Dedifferentiated amniotic fluid mesenchymal stem cell (primary cell): ENCODE measurements around the gene KRTAP5-6.

ENCODE experiments used
- DNase-seq: peaks from one replicate; pipeline ENCODE4 v3.0.0-alpha.2; 2016; ENCODE audit errors: extremely low spot score

Gene KRTAP5-6

DNA sequence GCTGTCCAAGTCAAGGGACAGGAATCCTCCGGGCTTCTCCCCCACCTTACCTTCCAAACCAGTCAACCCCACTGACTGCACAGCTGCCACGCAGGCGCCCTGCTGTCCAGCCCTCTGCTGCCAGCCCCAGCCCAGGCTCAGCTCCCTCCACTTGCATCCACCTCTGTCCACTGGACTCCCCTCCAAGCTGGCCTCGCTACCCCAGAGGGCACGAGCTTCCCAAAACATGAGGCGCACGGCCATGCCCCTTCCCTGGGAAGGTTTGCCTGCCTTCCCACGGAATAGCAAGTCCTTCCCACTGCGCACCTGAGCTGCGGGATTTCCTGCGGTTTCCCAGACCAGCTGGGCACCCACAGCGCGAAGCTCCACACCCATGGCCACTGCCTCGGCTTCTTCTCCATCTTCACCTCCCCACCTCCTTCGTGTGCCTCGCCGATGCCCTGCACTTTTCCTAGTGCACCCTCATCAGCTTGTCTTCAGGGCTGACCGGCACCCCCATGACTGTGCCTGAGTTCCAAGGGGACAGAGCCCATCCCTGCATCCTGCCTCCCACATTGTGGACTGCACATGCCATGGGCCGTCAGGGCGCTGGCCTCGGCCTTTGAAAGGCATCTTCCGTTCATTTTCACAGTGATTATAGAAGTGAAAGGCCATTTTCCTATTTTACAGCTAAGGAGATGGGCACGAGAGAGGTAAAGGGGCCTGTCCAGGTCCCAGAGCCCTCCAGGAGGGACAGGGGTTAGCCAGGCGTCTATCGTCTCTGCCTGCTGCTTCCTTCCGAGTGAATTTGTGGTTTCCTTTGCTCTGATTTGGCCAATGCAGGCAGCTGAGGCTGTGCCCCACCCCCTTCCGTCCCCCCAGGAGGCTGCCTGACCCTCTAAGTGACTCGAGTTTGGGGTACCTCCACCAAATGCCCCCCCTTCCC, 37.0 kb downstream of the KRTAP5-6 start:
- DNase-seq, result no peak

DNA sequence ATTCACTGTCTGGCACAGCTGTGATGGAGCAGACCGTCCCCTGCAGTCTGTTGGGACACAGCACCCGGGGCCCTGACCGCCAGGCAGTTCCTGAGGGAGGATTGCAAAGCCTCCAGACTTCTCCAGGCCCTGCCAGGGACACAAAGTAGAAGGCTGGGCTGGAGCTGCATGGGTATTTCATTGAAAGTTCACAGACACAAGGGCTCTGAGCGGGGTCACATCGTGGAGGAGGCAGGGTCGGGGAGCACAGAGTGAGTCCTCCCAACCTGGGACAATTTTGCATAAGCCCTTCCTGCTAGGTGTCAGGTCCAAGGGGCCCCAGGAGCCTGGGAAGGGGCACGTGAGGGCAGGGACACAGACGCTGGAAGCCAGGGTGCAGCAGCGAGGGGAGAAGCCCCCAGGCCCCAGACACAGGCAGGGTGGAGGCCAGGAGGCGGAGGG, 37.7 kb downstream of the KRTAP5-6 start:
- no peak for DNase-seq

DNA sequence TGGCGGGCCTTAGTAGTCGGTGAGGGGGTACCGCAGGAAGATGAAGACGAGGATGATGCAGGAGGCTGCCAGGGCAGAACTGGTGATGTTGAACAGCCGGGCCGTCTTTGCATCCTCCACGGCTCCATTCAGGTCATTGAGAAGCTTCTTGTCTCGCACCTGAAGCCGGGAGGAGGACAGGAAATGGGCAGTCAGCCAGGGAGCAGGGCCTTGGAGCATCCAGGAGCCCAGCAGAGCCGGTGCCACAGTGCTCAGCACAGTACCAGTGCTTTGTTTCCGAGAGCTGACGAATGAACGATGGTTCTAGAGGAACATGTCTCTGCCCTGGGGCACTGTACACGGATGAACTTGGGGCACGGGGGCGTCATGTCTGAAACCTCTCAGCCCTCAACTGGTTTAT, 38.3 kb downstream of the KRTAP5-6 start:
- no peak for DNase-seq

DNA sequence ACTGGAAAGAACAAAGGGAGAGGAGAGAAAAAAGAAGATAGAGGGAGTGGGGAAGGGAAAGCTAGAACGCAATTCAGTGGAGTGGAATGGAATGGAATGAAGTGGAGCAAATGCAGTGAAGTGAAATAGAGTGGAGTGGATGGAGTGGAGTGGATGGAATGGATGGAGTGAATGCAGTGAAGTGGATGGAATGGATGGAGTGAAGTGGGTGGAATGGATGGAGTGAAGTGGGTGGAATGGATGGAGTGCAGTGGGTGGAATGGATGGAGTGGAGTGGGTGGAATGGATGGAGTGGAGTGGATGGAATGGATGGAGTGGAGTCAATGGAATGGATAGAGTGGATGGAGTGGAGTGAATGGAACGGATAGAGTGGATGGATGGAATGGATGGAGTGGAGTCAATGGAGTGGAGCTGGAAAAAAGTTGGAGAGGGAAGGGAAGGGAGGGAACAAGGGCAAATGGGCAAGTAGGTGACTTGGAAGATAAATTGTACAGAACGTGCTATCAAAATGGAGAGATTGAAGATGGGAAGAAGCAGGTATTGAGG, 39.5 kb downstream of the KRTAP5-6 start:
- DNase-seq, result no peak

DNA sequence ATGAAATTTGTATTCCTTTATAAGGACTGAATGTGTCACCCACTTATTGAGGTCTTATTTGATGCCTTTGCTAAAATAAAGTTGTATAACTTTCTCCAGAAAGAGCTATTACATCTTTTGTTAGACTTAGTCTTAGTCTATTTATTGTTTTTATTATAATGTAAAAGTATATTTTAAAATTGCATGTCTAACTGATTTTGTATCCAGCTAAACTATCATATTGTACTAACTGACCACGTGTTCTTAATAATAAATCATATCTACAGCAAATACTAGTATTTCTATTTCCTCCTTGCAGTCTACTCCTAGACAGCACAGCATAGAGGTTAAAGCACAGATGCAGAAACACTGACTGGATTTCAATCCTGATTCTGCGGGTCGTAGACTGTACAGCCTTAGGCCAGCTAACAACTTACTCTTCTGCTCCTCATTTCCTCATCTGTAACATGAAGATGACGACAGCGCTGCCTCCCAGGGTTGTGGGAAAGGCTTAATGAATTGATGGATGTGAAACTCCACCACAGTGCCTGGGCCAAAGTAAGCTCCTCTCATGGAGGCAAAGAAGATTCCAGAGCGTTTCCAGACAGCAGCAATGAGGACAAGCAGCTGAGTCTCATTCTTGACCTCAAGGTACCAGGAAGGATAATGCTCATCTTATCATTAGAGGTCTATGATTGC, 40.2 kb downstream of the KRTAP5-6 start:
- DNase-seq, result no peak

DNA sequence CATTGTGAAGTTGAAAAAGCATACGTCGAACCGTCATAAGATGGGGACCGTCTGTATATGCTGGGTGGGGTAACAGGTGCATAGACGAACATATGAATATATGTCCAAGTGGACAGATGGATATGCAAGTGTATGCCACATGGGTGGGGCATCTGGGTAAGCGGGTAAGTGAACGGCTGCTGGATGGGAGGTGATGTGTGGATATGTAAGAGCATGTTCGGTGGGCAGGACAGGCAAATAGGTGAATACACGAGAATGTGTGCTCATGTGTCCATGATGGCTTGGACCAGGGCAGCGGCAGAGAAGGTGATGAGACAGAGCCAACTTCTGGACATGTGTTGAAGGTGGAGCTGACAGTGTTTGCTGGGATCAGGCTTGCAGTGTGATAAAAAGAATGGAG, 41.4 kb downstream of the KRTAP5-6 start:
- no peak for DNase-seq

DNA sequence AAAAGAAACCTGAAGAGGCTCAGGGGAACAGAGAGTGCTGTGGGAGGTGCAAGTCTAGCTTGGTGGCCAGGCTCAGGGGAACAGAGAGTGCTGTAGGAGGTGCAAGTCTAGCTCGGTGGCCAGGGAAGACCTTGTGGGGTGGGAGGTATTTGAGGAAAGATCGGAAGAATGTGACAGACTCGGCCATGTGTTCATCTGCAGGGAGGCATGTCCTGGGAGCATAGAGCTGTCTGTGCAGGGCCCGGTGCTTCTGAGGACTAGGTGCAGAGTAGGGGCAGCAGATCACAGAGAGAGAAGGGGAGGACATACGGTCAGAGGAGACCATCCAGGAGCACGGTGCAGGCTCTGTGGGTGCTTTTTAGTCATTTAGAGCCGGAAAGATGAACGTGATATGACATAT, 42.6 kb downstream of the KRTAP5-6 start:
- no peak for DNase-seq

DNA sequence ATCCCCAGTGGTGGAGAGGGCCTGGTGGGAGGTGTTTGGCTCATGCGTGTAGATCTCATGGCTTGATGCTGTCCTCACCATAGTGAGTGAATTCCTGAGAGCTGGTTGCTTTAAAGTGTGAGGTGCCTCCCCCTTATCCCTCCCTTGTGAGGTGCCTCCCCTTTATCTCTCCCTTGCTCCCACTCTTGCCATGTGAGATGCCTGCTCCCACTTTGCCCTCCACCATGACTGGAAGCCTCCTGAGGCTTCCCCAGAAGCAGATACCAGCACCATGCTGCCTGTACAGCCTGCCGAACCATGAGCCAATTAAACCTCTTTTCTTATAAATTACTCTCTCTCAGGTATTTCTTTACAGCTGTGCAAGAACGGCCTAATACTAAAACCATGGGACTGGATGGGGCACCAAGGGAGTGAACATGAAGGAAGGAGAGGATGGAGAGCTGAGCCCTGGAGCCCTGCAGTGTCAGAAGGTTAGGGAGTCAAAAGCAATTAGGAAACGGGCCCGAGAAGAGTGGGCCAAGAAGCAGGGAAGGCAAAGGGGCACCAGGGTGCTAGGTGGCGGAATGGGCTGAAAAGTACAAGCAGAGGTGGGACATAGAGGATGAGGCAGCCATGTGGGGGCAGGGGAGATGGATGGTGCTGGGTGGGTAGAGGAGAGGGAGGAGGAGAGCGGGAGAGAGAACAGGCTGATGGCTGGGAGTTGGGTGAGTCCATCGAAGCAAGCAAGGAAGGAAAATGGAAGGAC, 44.0 kb downstream of the KRTAP5-6 start:
- DNase-seq, result no peak

DNA sequence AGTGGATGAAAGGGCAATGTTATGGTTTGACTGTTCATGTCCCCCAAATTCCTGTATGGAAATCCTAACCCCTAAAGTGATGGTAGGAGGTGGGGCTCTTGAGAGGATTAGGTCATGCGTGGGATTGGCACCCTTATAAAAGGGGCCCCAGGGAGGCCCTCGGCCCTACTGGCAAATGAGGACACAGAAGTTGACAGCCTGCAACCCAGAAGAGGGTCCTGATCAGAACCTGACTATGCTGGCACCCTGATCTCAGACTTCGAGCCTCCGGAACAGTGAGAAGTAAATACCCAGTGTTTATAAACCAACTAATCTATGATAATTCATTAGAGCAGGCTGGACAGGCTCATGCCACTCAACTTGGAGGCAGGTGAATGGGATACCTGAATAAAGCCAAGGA, 44.7 kb downstream of the KRTAP5-6 start:
- no peak for DNase-seq

DNA sequence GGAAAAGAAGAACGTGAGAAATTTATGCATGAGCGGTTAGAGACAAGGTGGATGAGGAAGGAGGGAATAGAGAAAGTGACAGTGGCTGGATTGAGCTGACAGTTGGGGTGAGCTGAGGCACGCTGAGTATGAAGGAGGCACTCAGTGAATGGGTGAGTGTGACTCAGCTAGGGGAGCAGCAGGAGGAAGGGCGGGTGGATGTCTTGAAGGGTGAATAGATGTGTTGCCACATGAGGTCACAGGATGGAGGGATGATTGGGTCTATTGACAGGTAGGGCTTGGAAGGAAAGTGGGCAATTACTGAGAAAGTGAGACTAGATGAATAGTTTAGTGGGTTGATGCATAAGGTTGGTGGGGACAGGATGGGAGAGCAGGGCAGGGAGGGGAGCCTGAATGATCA, 45.4 kb downstream of the KRTAP5-6 start:
- DNase-seq, result no peak

DNA sequence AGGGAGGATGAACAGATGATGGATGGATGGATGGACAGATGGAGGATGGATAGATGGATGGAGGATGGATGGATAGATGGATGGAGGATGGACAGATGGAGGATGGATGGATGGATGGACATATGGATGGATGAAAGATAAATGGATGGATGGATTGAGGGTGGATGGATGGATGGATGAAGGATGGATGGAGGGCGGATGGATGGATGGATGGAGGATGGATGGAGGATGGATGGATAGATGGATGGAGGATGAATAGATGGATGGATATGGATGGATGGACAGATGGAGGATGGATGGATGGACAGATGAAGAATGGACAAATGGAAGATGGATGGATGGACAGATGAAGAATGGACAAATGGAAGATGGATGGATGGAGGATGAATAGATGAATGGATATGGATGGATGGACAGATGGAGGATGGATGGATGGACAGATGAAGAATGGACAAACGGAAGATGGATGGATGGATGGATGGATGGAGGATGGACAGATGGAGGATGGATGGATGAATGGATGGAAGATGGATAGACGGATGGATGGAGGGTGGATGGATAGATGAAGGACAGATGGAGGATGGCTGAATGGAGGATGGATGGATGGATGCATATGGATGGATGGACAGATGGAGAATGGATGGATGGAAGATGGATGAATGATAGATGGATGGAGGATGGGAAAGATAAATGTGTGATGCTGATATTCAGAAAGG, 46.0 kb downstream of the KRTAP5-6 start:
- DNase-seq, result no peak

DNA sequence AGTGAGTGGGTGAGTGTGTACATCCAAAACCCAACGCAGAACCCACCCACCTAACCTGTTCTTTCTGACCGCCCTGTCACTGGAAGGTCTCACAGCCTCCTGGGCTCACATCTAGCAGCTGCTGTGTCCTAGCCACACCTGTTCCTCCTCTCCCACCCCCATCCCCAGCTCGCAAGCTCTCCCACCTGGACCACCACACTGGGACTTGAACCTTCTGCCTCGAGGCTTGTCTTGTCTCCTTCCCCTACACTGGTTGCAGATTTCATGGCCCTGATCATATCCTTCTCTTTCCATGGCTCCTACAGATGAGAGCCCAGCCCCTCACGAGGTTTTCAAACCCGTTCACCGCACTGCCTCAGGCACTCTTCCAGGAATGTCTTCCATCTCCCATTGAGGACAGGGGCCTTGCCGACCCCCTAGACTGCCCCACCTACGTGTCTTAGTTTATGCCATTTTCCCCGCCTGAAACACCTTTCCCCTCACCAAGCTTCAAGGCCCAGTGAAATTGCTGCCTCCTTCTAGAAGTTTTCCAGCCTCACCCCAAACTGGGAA, 46.7 kb downstream of the KRTAP5-6 start:
- DNase-seq, result no peak

DNA sequence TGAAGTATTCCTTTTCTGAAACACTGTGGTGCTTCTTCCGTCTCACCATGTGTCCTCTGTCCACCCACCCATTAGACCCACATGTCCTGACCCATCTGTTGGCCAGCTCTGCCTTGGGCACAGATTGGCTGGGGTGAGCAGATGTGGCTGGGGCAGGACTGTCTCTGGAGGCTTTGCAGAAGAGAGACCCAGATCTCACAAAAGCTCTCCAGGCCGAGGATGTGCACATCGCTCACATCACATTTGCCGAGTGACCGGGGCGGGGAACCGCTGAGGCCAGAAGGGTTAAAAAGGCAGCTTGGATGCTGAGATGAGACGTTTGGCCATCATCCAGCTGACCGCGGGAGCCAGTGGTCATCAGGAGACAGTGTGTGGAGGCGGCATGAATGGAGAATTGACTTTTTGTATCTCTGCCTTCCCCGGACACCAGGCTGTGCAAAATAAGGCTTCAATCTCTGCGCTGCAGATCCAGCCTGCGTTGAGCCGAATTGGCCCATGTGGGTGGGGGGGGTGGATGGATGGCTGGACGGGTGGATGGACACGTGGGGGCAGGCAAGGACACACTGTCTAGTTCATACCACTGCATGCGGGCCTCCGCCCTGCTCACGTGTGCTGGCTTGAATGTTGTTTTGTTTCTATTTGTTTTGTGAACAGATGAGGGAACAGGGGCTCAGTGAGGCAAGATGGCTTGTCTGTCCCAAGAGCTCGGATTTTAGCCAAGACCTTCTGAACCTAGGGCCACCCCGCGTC, 47.3 kb downstream of the KRTAP5-6 start:
- DNase-seq, result no peak

DNA sequence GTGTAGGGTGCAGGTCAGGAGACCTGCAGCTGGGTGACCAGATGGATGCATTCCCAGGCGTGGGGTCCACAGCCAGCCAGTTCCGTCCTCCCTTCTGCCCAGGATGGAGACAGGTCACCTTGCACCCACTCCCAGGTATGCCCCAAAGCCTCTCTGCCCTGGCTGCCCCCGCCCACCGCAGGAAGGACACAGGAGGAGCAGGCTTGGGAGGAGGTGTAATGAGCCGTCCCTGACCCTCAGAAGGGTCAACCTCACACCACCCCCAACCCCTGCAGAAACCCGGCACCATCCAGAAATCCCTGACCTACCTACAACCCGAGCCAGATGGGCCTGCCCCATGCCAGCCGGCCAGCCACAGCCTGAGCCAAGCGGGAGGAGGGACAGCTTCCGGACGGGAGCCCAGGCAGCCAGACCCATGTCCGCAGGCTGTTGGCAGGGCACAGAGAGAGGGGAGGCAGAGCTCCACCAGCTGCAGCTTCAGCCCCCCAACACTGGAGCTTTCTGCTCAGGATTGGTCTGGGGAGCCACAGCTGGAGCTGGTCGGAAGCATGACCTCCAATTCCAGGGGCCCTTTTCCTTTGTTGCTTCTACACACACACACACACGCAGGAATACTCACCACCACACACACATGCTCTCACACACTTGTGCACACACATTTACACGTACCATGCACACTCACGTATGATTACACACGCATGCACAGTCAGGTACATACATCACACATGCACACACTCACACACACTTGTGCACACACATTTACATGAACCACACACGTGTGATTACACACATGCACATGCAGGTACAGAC, 48.1 kb downstream of the KRTAP5-6 start:
- no peak for DNase-seq

DNA sequence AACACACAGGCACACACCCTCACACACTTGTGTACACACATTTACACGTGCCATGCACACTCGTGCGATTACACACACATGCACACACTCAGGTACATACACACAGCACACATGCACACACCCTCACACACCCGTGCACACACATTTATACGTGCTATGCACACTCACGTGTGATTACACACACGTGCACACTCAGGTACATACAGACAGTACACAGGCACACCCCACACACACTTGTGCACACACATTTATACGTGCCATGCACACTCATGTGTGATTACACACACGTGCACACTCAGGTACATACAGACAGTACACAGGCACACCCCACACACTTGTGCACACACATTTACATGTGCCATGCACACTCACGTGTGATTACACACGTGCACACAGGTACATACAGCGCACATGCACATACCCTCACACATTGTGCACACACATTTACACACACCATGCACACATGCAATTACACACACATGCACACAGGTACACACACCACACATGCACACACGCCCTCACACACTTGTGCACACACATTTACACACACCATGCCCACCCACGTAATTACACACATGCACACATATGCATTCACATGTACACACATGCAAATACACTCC, 48.8 kb downstream of the KRTAP5-6 start:
- no peak for DNase-seq

DNA sequence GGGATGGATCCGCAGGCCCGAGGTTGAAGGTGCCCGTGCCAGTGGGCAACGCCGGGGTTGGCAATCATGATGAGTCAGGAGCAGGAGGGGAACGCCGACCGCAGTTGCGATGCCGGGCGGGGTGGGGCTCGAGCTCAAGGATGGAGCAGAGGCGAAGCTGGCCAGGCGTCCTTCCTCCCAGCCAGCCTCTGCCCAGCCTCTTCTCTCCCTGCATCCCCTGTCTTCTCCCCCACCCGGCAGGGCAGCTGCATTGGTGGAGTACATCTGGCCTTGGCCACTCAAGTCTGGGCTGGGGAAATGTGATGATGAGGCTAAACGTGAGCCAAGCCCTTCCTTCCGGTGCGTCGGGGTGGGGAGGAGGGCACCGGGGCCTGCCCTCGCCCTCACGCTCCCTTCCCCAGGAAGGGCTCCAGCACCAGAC, 49.5 kb downstream of the KRTAP5-6 start:
- no peak for DNase-seq

DNA sequence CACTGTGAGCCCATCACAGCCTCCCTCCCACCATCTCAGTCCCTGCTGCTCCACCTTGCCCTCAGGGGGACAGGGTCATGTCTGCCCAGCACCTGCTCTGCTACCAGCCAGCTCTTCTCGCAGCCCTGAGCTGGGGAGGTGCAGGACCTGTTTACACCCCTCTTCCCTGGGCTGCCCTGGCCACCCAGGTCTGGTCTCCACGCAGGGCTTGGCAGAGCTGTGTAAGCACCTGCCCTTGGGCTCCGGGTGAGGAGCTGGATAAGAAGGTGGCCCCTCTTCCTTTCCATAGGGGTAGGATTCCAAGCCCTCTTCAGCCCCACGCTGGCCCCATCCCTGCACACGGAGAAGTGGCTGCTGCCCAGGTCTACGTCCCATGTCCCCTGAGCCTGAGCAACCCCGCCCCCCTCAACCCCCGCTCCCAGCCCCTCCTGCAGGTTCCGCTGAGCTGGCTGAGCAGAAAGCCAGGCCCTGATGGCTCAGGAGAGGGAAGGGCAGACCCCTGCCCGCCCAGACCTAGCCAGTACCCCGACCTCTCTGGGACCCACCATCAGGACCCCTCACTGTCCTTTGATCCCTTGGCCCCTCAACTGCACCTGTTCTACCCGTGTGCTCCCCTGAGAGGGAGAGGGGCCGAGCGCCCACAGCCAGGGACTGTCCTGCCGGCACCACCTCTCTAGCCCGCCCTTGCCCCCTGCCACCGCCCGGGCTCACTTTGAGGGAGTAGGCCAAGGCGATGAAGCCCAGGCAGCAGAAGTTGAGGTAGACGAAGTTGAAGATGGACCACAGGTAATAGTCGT, 50.2 kb downstream of the KRTAP5-6 start:
- DNase-seq, result no peak
